RKO (cell line): Measurements from ENCODE around the gene CUEDC2.

Experiments
- DNase-seq: peaks from one replicate; pipeline ENCODE4 v3.0.0-alpha.2; 2016; ENCODE audit warnings: low spot score

Gene CUEDC2

GRCh38 chr10:102396730-102397151 lies 35.6 kb downstream of the CUEDC2 start:
- DNase-seq: no peak

GRCh38 chr10:102396317-102396650 lies 36.1 kb downstream of the CUEDC2 start:
- DNase-seq: no peak

GRCh38 chr10:102395400-102396316 lies 36.7 kb downstream of the CUEDC2 start, which contains the start of gene NFKB2:
Gene NFKB2, plus strand, starts transcription at chr10:102395705. Its CDS starts 255 bp downstream, at chr10:102395960.
- DNase-seq: peak; percentile 85

- DNase-seq: peak; percentile 64
Observed at GRCh38 chr10:102394801-102395399, 37.5 kb downstream of the CUEDC2 start.

GRCh38 chr10:102394079-102394800 lies 38.1 kb downstream of the CUEDC2 start:
- DNase-seq: peak; percentile 93

- DNase-seq: no peak
Observed at GRCh38 chr10:102393411-102394078, 38.8 kb downstream of the CUEDC2 start.

DNA sequence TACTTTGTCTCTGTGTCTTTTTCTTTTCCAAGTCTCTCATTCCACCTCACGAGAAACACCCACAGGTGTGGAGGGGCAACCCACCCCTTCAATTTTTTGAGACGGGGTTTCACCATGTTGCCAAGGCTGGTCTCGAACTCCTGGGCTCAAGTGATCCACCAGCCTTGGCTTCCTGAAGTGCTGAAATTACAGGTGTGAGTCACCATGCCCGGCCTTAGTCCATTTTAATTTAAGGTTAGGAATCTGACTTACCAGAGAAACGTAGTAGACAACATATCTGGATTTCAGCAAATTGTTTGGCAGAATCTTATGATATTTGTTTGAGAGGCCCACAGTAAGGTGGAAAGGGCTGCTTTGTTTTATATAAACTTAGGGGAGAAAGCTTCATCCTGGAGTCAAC lies 40.1 kb downstream of the CUEDC2 start:
- DNase-seq: no peak

DNA sequence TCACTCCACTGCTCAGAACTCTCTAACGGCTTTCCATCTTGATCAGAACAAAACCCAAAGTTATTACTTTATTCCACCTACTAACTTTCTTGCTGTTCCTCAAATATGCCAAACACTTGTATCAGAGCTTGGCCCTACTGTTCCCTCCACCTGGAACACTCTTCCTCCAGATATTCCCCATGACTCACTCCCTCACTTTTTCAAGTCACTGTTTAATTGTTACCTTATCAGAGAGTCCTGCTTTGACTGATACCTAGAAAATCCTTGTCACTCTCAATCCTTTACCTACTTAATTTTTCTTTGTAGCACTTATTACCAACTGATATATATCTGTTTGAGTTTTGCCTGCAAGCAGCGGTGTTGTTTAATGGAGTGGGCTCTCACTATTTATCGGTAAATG lies 42.5 kb downstream of the CUEDC2 start:
- no peak for DNase-seq

GRCh38 chr10:102384606-102385429 lies 47.6 kb downstream of the CUEDC2 start:
- DNase-seq: no peak

DNA sequence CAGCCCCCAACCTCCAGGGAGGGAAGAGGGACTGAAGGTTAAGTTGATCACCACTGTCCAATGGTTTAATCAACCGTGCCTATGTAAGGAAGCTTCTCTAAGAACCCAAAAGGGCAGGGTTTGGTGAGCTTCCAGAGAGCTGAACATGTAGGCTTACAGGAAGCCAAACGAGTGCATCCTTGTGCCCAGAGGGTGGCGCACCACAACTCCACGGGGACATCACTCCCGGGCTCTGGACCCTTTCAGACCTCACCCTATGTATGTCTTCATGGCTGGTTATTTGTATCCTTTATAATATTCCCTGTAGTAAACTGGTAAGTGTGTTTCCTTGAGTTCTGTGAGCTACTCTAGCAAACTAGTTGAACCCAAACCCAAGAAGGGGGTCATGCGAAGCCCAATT lies 48.3 kb downstream of the CUEDC2 start:
- no peak for DNase-seq

DNA sequence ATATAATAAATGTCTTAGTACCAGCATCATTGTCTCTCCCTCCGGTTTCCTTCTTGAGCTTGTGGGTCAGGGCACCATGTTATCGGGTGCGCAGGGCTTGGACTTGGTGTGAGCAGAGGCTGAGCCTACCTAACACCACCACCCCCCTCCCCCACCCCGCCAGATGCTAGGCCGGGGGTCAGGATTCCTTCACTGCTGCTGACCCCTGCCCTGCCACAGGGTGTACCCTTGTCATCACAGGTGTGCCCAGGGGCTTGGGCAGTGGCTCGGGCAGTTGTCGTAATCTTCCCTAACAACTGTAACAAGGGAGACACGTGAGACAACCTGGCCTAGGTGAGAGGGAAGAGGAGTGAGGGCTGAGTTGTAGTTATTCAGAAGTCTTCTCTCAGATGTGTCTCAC lies 49.5 kb downstream of the CUEDC2 start:
- no peak for DNase-seq

- no peak for DNase-seq
Observed at GRCh38 chr10:102381983-102382382, 50.4 kb downstream of the CUEDC2 start.

DNA sequence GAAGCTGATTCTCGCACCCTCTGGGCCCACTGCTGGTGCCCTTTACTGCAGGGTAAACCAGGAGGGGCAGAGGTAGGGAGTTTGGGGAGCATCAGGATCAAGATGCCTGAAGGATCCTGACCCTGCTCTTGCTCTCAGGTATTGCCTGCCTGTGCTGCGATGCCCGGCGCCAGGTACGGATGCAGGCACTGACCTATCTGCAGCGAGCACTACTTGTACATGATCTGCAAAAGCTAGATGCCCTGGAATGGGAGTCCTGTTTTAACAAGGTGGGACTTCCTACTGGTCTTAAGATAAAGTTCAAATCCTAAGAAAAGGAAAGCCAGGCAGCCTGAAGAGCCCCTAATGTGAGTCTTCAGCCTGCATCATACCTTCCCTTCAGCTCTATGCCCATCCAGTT lies 53.0 kb downstream of the CUEDC2 start:
- no peak for DNase-seq

DNA sequence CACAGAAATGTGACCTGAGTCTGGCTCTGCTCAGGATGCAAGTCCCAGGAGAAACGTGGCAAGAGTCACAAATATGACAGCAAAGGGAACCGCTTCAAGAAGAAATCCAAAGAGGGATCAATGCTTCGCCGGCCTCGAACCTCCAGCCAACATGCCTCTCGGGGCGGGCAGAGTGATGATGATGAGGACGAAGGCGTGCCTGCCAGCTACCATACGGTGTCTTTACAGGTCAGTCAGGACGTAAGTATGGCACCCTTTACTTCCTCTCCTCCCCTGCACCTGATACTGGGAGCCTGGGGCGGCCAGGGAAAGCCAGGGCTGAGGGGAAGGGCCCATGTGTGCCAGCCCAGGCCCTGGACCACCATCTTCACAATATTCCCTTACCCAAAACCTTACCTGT lies 55.5 kb downstream of the CUEDC2 start:
- no peak for DNase-seq

GRCh38 chr10:102375867-102376266 lies 56.5 kb downstream of the CUEDC2 start:
- no peak for DNase-seq

DNA sequence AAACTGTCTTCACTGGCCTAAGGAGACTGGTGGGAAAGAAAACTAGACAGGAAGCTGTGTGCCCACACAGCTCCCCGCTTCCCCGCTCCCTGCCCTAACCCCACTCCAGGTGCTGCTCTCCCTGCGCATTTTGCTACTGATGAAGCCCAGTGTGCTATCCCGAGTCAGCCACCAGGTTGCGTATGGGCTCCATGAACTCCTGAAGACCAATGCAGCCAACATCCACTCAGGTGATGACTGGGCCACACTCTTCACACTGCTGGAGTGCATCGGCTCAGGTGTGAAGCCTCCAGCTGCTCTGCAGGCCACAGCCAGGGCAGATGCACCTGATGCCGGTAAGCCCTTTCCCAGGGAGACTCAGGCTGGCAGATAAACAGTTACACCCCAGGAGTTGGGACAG lies 57.1 kb downstream of the CUEDC2 start:
- DNase-seq: no peak
